ENCODE results near the gene THY1.
"Not testable (repeated sequence)": the region's sequence is repeated elsewhere in the genome, so short reads cannot be mapped to it uniquely, and the experiment has no call there.

THY1 gene

GRCh38 chr11:119422809-119423508, at the start of gene THY1:
Gene THY1, minus strand, starts transcription at chr11:119423172. Its CDS starts 2,267 bp downstream, at chr11:119420905.
- no peak for DNase-seq

- DNase-seq: no peak
These were observed 49.3 kb upstream of the THY1 start for GRCh38 chr11:119472186-119472855.

GRCh38 chr11:119471329-119471728, 48.4 kb upstream of the THY1 start:
- DNase-seq: no peak

DNA sequence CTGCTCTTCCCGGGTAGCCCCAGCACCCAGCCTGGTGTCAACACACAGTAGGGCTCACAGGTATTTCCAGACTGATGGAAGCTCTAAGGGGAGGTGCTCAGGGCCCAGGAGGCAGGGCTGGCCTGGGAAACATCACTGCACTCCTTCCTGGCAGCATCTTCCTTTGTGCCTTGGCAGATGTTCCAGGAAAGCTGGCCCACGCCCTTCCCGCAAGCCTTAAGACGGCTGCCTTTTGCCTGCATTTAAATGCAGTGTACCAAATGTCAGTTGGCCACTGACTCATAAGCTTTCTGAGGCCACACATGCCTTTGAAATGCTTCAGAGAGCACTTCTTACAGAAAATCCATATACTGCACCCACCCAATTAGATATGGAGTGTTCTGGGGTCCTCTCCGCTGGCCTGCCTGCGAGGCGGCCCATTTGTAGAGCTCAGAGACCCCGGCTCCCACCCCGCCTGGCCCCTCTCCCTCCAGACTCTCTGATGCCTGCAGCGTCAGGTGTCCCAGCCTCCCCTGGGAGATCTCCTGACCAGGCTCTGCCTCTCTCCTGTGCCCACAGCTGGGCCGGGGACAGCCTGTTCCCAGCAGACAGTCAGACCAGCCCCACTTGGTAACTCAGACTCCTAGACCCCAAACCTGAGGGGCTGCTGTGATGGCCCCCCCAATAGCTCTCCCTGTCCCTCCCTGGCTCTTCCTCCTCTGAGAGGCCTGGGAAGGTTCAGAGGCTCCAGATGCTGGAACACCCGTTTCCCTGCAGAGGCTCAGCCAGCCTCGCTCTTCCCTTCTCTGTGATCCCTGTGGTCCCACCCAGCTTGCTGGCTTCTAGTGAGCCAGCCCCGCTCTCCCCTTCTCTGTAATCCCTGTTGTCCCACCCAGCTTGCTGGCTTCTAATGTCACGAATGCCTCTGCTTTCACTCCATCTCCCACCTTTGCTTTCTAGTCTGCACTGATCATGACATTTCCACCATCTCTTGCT, 47.6 kb upstream of the THY1 start:
- DNase-seq: no peak

GRCh38 chr11:119469506-119469905, 46.5 kb upstream of the THY1 start:
- no peak for DNase-seq

- no peak for DNase-seq
These were observed 45.5 kb upstream of the THY1 start for GRCh38 chr11:119468511-119468910.

DNA sequence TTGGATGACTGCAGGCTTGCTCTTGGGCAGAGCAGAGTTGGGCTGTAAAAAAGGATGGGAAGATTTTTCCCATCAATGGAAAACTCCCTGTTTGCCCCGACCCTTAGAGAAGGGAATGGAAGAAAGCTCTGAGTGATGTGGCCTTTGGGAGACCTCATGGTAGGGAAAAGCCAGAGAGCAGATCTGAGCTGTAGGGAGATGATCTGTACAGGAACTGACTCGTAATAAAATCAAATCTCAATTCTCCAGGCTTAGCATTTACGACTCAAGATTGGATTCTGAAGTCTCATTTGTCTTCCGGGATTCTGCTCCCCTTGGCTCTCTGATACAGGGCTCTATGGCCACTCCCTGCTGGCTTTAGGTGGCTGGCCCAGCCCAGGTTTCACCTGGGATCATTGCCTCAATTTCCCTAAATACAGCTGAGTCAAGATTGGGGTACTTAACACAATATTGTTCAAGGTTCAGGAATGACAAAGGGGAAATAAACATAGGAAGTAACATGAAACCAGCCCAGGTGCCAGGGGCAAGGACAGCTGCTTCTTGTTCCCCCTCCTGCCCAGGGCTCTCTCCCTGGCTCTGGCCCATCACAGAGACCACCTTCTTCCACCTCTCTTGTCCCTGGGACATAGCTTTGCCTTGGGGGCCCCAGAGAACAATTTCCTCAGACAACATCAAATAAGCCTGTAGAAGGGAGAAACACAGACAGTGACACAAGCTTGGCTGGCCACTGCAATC, 38.4 kb upstream of the THY1 start:
- DNase-seq: no peak

DNA sequence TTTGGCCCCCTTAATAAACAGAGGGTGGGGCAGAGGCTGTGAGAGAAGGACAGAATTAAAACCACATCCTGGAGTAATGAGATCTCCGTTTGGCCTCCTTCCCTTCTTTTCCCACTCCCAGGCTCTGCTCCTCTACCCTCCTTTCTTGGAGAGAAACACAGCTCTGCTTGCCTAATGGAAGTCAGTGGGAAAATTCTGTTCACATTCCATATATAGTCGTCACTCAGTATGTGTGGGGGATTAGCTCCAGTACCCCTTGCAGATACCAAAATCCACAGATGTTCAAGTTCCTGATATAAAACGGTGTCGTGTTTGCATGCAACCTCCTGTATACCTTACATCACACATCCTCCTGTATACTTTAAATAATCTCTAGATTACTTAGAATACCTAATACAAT, 37.6 kb upstream of the THY1 start:
- no peak for DNase-seq

DNA sequence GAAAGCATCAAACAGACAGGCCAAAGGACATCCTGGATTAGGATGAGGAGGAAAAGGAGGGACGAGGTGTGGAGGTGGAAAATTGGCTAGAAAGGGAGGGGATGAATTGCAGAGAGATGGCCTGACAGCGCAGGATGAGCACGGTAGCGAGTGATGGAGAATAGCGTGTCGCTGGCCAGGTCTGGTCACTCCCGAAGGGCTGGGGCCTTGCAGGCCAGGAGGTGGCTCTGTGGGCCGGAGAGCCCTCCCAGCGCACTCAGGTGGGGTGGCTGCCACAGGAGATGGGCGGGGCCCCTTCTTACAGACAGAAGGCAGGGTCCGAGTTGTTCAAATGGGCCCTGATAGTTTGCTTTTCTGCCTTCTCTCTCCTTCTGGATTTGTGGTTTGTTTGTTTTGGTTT, 37.1 kb upstream of the THY1 start:
- DNase-seq: no peak

GRCh38 chr11:119459293-119459976, 36.5 kb upstream of the THY1 start:
- no peak for DNase-seq

- DNase-seq: not testable (repeated sequence)
These were observed 32.7 kb upstream of the THY1 start for GRCh38 chr11:119455708-119456107.

DNA sequence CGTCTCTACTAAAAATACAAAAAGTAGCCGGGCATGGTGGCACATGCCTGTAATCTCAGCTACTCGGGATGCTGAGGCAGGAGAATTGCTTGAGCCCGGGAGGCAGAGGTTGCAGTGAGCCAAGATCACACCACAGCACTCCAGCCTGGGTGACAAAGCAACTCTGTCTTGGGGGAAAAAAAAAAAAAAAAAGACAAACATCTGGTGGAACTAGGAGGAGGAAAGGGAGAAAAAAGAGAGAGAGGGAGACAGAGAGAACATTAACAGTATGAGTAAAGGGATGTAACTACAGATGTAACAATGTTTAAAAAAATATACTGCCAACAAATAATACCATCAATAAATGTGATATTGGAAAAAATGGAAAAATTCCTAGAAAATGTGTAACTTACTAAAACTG, 32.3 kb upstream of the THY1 start:
- not testable (repeated sequence) for DNase-seq

GRCh38 chr11:119453881-119454280, 30.9 kb upstream of the THY1 start:
- no peak for DNase-seq

GRCh38 chr11:119450590-119451326, 27.8 kb upstream of the THY1 start:
- no peak for DNase-seq

GRCh38 chr11:119449498-119449897, 26.5 kb upstream of the THY1 start:
- DNase-seq: no peak

- DNase-seq: no peak
These were observed 25.4 kb upstream of the THY1 start for GRCh38 chr11:119448380-119448779.

DNA sequence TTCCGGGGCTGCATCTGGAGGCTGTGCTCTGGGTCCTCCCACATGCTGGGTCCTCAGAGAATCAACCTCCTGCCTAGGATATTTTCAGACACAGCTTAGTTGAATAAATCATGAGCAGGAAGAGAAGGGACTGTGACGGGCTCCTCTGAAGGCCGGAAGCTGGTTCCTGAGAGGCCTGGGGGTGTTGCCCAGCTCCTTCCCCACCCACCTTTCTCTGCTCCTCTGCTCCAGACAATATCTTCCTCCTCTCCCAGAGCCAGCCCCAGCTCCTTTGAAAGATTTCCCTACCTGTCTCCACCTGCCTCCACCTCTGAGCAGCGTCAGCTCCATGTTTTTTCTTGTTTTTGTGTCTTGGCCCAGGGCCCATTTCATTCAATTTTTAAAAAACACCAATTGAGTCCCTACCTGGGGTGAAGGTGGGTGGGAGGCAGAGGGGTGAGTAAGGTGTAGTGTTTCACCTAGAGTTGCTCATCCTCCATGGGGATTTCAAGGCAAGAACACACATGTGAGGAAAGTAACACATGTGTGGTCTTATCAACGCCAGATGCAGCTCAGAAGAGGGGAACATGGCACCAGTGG, 24.8 kb upstream of the THY1 start:
- no peak for DNase-seq

- no peak for DNase-seq
These were observed 24.1 kb upstream of the THY1 start for GRCh38 chr11:119446871-119447663.

DNA sequence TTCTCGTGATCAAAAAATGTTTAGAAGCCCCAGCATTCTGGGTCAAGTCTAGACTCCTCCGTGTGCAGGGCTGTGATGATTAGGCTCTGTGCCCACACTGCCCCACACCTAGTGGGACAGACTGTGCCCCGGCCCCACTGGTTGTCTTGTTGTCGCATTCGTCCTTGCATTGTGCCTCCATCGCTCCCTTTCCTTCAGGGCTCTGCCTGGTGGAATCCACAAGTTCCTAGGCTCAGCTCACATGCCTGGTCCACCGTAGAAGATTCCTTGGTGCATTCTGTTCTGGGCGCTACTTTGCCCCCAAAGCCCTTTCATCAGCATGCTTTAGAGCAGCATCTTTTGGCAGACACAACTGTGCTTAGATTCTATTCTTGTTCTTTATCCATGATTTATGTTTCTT, 23.5 kb upstream of the THY1 start:
- DNase-seq: no peak

- DNase-seq: no peak
These were observed 22.9 kb upstream of the THY1 start for GRCh38 chr11:119445850-119446249.
